HEK293 (cell line): ENCODE data around the gene FAM153A.
"Not testable (repeated sequence)": the region's sequence is repeated elsewhere in the genome, so short reads cannot be mapped to it uniquely, and the experiment has no call there.

Experiments used
- CTCF ChIA-PET: fragments of 350-600 bp; formaldehyde crosslinking; extraction: SDS; loops from one replicate; lab custom pipeline; 2021; ENCODE audit warnings: antibody characterized with exemption; lab: Yijun Ruan, JAX
- POLR2A ChIA-PET: fragments of 300-600 bp; formaldehyde crosslinking; extraction: SDS; loops from one replicate; lab custom pipeline; 2020; ENCODE audit warnings: antibody characterized with exemption, inconsistent platforms; lab: Yijun Ruan, JAX
- H3K27ac ChIP-seq: fragments of 200-500 bp; sonication (Bioruptor generic); 2 replicates; pipeline ENCODE4 v1.5.1; 2014; ENCODE audit warnings: low read depth, low read length, control low read depth, inconsistent platforms; ENCODE audit errors: extremely low read depth
- H3K36me3 ChIP-seq, 2 experiments: fragments of 200-500 bp in 1 of 2; sonication (Bioruptor generic) in 1 of 2; 1 replicate in 1 of 2; 2 replicates in 1 of 2; pipeline ENCODE4 v1.5.1; 2014 to 2017; ENCODE audit warnings: inconsistent platforms in 2 of 2, low read length in 2 of 2; ENCODE audit not compliant: control insufficient read depth in 2 of 2, insufficient read depth in 1 of 2
- H3K4me1 ChIP-seq: fragments of 200-500 bp; sonication (Bioruptor generic); 2 replicates; pipeline ENCODE4 v1.5.1; 2014; ENCODE audit warnings: mild to moderate bottlenecking, low read length, inconsistent platforms; ENCODE audit not compliant: control insufficient read depth, insufficient read depth
- H3K4me3 ChIP-seq: 2 replicates; pipeline ENCODE4 v1.5.1; 2011; ENCODE audit warnings: low read depth, mild to moderate bottlenecking, control low read depth, low read length, moderate library complexity
- H3K9me3 ChIP-seq: fragments of 200-500 bp; sonication (Bioruptor generic); 2 replicates; pipeline ENCODE4 v1.5.1; 2014; ENCODE audit warnings: low read depth, low read length, inconsistent platforms; ENCODE audit not compliant: control insufficient read depth, insufficient read depth

FAM153A gene

DNA sequence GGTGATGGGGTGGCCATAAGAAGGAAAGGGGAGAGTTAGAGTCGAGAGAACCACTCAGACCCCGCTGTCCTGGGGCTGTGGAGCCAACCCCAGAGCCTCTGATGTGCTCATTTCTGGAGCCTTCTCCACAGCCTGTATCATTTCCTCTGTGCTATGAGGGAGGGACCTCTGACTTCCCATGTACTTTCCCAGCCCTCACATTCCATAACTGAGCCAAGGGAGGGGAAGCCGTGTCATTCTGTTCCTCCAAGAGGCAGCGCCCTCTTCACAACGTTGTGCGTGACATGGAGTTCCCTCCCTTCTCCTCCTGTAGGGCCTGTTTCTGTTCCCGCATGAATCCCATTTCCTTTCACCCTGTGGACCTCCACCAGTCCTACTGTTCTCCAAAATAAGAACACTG is 57.8 kb downstream of the FAM153A start:
- H3K36me3 ChIP-seq, H3K9me3 ChIP-seq, CTCF ChIA-PET, POLR2A ChIA-PET, H3K4me3 ChIP-seq, H3K27ac ChIP-seq, H3K4me1 ChIP-seq: not testable (repeated sequence)

DNA sequence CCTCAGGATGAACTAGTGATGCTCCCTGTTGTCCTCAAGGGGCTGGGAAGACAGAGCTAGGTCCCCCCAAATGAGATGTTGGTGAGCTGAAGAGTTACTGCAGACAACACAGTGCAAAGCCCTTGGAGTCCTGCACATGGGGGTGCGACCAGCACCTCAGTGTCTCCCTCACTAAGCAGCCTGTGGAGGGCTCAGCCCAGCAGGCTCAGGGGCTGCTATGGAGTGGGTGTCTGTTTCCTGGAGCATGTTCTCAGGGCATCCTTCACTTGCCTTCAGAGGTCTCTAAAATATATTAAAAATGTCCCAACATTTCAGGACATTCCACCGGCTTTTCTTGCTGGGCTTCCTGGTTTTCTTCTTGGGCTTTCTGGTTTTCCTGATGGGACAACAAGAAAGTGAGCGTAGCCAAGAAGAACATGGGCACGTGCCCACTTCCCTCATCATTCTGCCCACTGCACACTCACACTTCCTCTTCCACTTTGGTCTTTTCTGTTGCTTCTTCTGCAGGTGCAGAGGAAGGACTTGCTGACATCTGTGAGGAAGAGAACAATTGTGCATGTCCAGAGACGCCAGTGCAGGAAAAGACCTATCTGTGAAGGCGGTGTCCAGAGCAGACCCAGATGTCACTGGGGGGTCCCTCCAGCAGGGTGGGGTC is 58.7 kb downstream of the FAM153A start:
- H3K36me3 ChIP-seq, H3K9me3 ChIP-seq, H3K27ac ChIP-seq, CTCF ChIA-PET, H3K4me3 ChIP-seq, POLR2A ChIA-PET, H3K4me1 ChIP-seq: not testable (repeated sequence)

DNA sequence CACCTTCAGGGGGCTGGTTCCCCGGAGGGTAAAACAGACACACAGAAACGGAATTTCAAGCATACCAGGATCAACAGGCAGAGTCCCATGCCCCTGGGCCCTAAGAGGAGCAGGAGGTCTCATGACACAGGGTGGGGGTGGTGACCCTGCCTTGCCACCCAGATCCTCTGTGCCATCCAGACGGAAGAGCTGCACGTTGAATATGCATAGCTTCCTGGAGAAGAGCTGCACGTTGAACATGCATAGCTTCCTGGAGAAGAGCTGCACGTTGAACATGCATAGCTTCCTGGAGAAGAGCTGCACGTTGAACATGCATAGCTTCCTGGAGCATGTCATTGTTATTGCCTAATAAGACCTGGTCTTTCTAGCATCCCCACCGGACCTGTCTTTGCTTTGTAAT is 59.9 kb downstream of the FAM153A start:
- H3K36me3 ChIP-seq, H3K4me1 ChIP-seq, H3K27ac ChIP-seq, CTCF ChIA-PET, H3K9me3 ChIP-seq, H3K4me3 ChIP-seq, POLR2A ChIA-PET: not testable (repeated sequence)

DNA sequence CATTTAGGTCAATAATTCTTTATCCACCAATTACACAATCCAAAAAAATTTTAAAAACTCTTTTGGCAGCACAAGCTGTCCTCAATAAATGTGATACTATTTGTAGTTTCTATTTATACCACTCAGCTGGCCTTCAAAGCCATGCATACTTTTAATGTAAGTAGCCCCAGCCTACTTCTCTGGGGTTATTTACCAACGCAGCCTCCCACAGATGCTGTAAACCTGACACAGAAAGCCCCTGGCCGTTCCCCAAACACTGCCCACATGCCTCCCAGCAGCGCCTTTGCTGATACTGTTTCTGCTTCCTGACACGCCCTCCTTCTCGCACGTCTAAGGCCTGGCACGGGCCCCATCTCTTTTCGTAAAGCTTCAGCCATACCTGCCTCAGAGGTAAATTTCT is 62.7 kb downstream of the FAM153A start:
- H3K4me3 ChIP-seq, H3K36me3 ChIP-seq, CTCF ChIA-PET, POLR2A ChIA-PET, H3K27ac ChIP-seq, H3K9me3 ChIP-seq, H3K4me1 ChIP-seq: not testable (repeated sequence)

DNA sequence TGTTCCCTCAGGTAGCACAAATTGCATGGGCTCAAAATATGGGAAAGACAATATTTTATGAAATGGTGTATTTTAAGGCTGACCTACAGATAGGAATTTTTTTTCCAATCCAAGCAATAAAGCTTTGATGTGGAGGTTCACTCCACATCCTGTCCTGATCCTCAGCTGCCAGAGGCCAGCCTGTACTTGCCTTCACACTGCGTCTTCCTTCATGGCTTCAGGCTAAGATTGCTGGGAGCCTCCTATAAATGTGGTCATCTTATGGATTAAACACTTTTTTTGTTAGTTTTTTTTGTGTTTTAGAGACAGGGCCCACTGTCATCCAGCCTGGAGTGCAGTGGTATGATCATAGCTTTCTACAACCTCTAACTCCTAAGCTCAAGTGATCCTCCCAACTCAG is 67.3 kb downstream of the FAM153A start:
- CTCF ChIA-PET, result not testable (repeated sequence)

GRCh38 chr5:177696100-177696499 is 86.6 kb downstream of the FAM153A start:
- CTCF ChIA-PET, H3K4me3 ChIP-seq, H3K27ac ChIP-seq, H3K9me3 ChIP-seq, POLR2A ChIA-PET, H3K4me1 ChIP-seq, H3K36me3 ChIP-seq: not testable (repeated sequence)

More for the DNA sequence above, 67.3 kb downstream of the FAM153A start:
- H3K36me3 ChIP-seq, POLR2A ChIA-PET, H3K27ac ChIP-seq, H3K4me3 ChIP-seq, H3K4me1 ChIP-seq, H3K9me3 ChIP-seq: not testable (repeated sequence)

GRCh38 chr5:177695356-177695930 is 87.3 kb downstream of the FAM153A start:
- H3K4me3 ChIP-seq, H3K4me1 ChIP-seq, H3K36me3 ChIP-seq, H3K9me3 ChIP-seq, CTCF ChIA-PET, H3K27ac ChIP-seq, POLR2A ChIA-PET: not testable (repeated sequence)

- CTCF ChIA-PET, H3K36me3 ChIP-seq, H3K27ac ChIP-seq, H3K4me3 ChIP-seq, H3K9me3 ChIP-seq, POLR2A ChIA-PET, H3K4me1 ChIP-seq: not testable (repeated sequence)
Measured at GRCh38 chr5:177694518-177694835, 88.2 kb downstream of the FAM153A start.

DNA sequence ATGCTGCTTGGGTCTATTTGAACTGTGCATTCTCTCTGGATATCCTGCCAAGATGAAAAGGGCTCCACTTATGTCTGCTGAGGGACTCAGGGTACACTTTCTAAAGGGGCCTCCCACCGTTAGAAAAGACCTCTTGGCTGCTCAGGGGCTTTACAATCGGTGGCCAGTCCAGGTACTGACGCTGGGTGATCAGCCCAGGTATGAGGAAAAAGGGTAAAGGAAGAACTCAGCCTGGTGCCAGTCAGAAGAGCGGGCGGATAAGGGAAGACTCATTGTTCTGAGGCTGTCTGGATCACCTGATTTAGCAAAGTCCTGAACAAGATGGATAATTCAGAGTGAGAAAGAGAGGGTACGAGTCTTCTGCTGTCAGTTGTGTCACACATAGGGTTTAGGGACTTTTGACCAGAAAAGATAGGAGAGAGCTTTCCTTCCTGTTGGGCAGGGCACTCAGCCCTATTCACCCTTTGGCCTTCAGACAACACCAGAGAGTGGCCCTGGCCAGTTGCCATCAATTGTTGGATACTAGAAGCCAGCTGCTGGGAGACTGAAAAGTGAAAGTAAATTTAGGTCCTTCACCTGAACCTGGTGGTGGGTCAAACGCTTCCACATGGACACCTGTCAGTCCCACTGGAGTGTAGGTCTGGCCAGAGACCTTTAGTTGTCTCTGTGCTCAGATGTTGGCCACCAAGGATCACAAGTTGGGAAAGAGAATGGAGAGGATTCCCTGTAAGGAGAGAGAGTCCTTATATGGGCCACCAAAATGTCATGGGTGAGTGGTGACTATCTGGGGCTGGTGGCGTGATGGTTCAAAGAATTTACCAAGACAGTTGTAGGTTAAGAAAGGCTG is 88.8 kb downstream of the FAM153A start:
- H3K4me3 ChIP-seq, H3K9me3 ChIP-seq, POLR2A ChIA-PET, H3K36me3 ChIP-seq, CTCF ChIA-PET, H3K27ac ChIP-seq, H3K4me1 ChIP-seq: not testable (repeated sequence)

GRCh38 chr5:177692969-177693368 is 89.7 kb downstream of the FAM153A start:
- H3K9me3 ChIP-seq, H3K27ac ChIP-seq, CTCF ChIA-PET, H3K4me3 ChIP-seq, POLR2A ChIA-PET, H3K4me1 ChIP-seq, H3K36me3 ChIP-seq: not testable (repeated sequence)

DNA sequence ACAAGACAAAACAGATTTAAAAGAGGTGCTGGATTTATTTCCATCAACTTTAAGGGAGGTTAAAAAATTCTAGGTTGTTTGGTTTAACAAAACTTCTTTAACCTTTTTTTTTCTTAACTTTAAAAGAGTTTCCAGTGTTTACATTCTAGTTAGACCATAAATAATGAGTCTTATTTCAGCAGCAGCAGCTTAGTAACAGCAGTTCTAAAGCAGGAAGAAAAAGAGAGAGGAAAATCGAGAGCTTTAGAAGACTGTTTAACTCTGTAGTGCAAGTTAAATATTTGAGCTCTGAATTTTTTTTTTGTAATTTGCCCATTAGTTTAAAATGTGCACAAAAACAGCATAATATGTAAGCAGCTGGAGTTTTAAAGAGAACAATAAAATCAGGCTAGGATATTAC is 90.2 kb downstream of the FAM153A start:
- POLR2A ChIA-PET, H3K4me3 ChIP-seq, H3K9me3 ChIP-seq, H3K27ac ChIP-seq, H3K4me1 ChIP-seq, CTCF ChIA-PET, H3K36me3 ChIP-seq: not testable (repeated sequence)
